ENCODE measurements around the gene STARD7. TPM values are rescaled to one million over a fixed set of nuclear protein-coding genes. Genes with fewer than 3 reads are reported as not detected.

Gene STARD7
- total and polyA plus RNA-seq, 2 donors from 2014 or later = 96.6 to 112 TPM

- DNase-seq = no peak
- intact Hi-C loops (cut with DNase I) = no loop called here
- H3K4me3 ChIP-seq (ENCODE audit: low read length in 3 of 3) = no peak overlapping the region
- H3K9me3 ChIP-seq (ENCODE audit: control insufficient read depth in 2 of 3, insufficient read depth in 1 of 3, low read length in 3 of 3) = no peaks in the 10 kb centered on the region
- no peak overlapping the region for H3K9ac ChIP-seq (ENCODE audit: low read length in 3 of 3)
- H3K36me3 ChIP-seq (ENCODE audit: control insufficient read depth in 2 of 3, insufficient read depth in 3 of 3, low read length in 3 of 3) = no peaks in the 10 kb centered on the region
- H3K27ac ChIP-seq (ENCODE audit: low read depth in 2 of 2, low read length in 2 of 2) = no peak overlapping the region
- no peak for FAIRE-seq
- no peak for TF ChIP-seq CTCF (IDR thresholded peaks at IDR 0.05; ENCODE audit: borderline replicate concordance, extremely low read depth, insufficient read depth)
- peaks cover 0 to 11% (median 3%) of the 10 kb centered on the region in 3 donors for H3K4me1 ChIP-seq (ENCODE audit: control insufficient read depth in 2 of 3, insufficient read depth in 2 of 3, low read depth in 1 of 3, low read length in 3 of 3)
- H3K27me3 ChIP-seq (ENCODE audit: control insufficient read depth, insufficient read depth, low read length) = no peaks in the 10 kb centered on the region
Observed at GRCh38 chr2:96212339-96212738, 3.7 kb upstream of the STARD7 start.

- Histone ChIP-seq H3K9me3 (ENCODE audit: control insufficient read depth in 2 of 3, insufficient read depth in 1 of 3, low read length in 3 of 3) (no peaks in the 10 kb centered on the region), H3K4me3 (ENCODE audit: low read length in 3 of 3) (peak overlapping the region in 2 of 3 donors; percentile 70 to 95), H3K27ac (ENCODE audit: low read depth in 2 of 2, low read length in 2 of 2) (no peak overlapping the region), H3K4me1 (ENCODE audit: control insufficient read depth in 2 of 3, insufficient read depth in 2 of 3, low read depth in 1 of 3, low read length in 3 of 3) (peaks cover 0 to 20% (median 14%) of the 10 kb centered on the region in 3 donors), H3K9ac (ENCODE audit: low read length in 3 of 3) (peak overlapping the region in 2 of 3 donors; percentile 2 to 94), H3K27me3 (ENCODE audit: control insufficient read depth, insufficient read depth, low read length) (no peaks in the 10 kb centered on the region), H3K36me3 (ENCODE audit: control insufficient read depth in 2 of 3, insufficient read depth in 3 of 3, low read length in 3 of 3) (no peaks in the 10 kb centered on the region)
- intact Hi-C loops (cut with DNase I) = no loop called here
- no peak for TF ChIP-seq CTCF (IDR thresholded peaks at IDR 0.05; ENCODE audit: borderline replicate concordance, extremely low read depth, insufficient read depth)
- FAIRE-seq (no peak), DNase-seq (no peak)
Observed at GRCh38 chr2:96209729-96210085, 1.1 kb upstream of the STARD7 start.

- DNase-seq = peak in 1 of 5 donors; percentile 10
- no peak for FAIRE-seq
- peaks cover 0 to 20% (median 17%) of the 10 kb centered on the region in 3 donors for H3K4me1 ChIP-seq (ENCODE audit: control insufficient read depth in 2 of 3, insufficient read depth in 2 of 3, low read depth in 1 of 3, low read length in 3 of 3)
- no peaks in the 10 kb centered on the region for H3K36me3 ChIP-seq (ENCODE audit: control insufficient read depth in 2 of 3, insufficient read depth in 3 of 3, low read length in 3 of 3)
- no peaks in the 10 kb centered on the region for H3K9me3 ChIP-seq (ENCODE audit: control insufficient read depth in 2 of 3, insufficient read depth in 1 of 3, low read length in 3 of 3)
- peak overlapping the region; percentile 92 to 96 for H3K27ac ChIP-seq (ENCODE audit: low read depth in 2 of 2, low read length in 2 of 2)
- peak overlapping the region; percentile 2 to 94 (median 29) for H3K9ac ChIP-seq (ENCODE audit: low read length in 3 of 3)
- intact Hi-C loops (cut with DNase I) = no loop called here
- TF ChIP-seq CTCF (IDR thresholded peaks at IDR 0.05; ENCODE audit: borderline replicate concordance, extremely low read depth, insufficient read depth) = no peak
- peak overlapping the region; percentile 31 to 95 (median 70) for H3K4me3 ChIP-seq (ENCODE audit: low read length in 3 of 3)
- H3K27me3 ChIP-seq (ENCODE audit: control insufficient read depth, insufficient read depth, low read length) = no peaks in the 10 kb centered on the region
Observed at GRCh38 chr2:96209011-96209728, 543 bp upstream of the STARD7 start.

Measured in kidney (tissue), 14 donors.